8988T (cell line): ENCODE results near the gene BBOF1.
A peak's percentile ranks its signal among the peaks of the same experiment; 100 is the strongest.

ENCODE experiments used
- DNase-seq: peaks from one replicate; pipeline ENCODE4 v3.0.0; 2011

The BBOF1 gene

DNA sequence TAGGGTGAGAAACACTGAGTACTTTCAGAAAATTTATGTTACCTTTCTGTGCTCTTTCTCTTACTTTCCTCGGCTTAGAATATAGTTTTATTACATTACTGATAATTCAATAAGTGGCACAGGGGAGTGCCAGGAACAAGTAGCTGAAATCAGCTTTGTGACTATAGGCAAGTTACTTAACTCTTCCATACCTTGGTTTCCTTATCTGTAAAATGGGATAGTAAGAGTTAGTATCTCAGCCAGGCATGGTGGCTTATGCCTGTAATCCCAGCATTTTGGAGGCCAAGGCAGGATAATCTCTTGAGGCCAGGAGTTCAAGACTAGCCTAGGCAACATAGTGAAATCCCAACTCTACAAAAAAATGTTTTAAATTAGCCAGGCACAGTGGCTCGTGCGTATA, 15.4 kb downstream of the BBOF1 start:
- no peak for DNase-seq

- no peak for DNase-seq
Observed at GRCh38 chr14:74035556-74035955, 16.4 kb downstream of the BBOF1 start.

GRCh38 chr14:74038020-74038859, 19.1 kb downstream of the BBOF1 start:
- DNase-seq: no peak

GRCh38 chr14:74042296-74042695, 23.1 kb downstream of the BBOF1 start:
- DNase-seq: no peak

DNA sequence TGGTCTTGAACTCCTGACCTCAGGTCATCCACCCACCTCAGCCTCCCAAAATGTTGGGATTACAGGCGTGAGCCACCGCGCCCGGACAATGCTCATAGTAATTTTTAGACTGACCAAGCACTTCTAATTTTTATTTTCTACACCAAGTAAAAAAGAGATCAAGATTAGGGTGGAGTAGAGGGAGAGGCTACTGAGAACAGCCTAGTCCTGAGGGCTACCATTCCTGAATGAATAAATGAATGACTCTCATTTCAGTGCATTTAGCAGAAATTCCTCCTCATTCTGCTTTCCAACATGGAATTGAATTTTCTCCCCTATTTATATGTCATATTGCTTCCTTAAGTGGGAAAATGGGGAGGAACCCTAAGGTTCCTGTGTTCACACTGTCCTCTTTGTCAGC, 26.4 kb downstream of the BBOF1 start:
- no peak for DNase-seq

- no peak for DNase-seq
Observed at GRCh38 chr14:74048281-74048680, 29.1 kb downstream of the BBOF1 start.

- DNase-seq: no peak
Observed at GRCh38 chr14:74049876-74050495, 30.8 kb downstream of the BBOF1 start.

- no peak for DNase-seq
Observed at GRCh38 chr14:74062809-74063150, 43.6 kb downstream of the BBOF1 start.

DNA sequence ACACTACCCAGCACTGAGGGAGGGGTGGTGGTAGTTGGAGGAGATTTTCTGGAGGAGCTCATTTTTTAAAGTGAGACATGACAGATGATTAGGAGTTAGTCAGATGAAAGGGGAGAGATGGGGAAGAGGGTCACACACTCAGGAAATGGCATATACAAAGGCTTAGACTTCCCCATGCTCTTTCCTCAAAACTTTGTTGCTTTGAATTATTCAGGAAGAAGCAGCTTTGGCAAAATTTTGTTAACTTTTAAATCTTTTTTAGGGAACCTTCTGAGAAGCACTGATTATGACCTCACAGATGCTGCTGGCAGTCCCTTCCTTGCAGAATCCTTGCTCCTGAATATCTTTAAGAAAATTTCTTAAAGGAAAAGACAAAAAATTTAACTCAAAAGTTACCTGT, 45.3 kb downstream of the BBOF1 start:
- DNase-seq: no peak

DNA sequence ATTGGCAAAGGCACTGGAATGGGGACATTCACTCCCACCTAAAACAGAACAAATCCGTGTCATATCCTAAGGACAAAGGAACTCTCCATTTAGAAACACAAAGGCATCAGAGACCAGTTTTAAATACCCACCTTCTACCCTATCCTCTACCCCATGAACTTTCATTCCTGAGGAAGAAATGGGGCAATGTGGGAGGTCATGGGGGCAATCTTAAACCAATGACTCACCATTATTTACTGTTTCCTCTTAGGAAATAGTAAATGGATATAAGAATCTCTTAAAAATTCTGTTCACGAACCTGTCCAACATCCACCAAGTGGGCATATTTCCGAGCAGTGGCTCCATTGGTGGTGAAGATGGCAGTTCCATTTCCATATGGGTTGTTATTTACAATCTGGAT, 45.7 kb downstream of the BBOF1 start:
- DNase-seq: no peak

DNA sequence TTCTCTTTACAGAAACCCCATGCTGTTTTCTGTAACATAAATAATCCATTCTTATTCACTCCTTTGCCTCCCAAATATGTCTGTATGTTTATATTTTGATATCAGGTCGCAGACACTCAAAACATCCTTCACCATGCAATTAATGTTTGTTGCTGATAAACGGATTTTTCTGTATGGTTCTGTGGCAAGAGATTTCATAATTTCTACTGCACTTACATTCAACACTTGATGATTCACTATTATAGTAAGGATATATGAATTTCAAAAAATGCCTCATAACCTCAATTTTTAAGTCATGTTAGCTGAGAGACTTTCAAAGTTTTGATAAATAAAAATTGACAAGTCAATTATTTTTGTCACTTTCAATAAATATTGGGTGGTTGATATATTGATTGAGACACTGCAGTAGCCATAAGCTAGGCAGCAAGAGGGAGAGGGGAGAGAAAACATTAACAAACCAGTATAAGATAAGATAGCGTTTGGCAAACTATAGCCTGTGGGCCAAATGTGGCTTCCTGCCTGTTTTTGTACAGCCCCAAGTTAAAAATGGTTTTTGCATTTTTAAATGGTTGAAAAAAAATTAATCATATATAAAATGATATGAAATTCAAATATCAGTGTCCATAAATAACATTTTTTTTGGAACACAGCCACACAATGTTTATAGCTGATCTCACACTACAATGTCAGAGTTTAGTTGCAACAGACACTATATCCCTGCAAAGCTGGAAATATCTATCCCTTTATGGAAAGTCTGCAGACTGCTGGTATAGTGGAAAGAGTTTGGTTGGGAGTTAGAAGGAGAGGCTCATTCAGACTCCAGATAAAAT, 46.8 kb downstream of the BBOF1 start:
- no peak for DNase-seq

DNA sequence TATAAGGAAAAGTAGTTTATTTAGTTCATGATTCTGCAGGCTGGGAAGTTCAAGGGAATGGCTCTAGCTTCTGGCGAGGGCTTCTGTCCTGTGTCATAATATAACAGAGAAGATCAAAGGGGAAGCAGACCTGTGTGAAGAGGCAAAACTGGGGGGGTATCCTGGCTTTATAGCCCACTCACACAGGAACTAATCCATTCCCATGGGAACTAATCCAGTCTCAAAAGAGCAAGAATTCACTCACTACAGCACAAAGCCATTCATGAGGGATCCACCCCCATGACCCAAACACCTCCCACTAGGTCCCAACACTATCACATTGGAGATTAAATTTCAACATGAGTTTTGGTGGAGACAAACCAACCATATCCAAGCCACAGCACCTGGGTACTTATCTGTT, 58.3 kb downstream of the BBOF1 start:
- no peak for DNase-seq

DNA sequence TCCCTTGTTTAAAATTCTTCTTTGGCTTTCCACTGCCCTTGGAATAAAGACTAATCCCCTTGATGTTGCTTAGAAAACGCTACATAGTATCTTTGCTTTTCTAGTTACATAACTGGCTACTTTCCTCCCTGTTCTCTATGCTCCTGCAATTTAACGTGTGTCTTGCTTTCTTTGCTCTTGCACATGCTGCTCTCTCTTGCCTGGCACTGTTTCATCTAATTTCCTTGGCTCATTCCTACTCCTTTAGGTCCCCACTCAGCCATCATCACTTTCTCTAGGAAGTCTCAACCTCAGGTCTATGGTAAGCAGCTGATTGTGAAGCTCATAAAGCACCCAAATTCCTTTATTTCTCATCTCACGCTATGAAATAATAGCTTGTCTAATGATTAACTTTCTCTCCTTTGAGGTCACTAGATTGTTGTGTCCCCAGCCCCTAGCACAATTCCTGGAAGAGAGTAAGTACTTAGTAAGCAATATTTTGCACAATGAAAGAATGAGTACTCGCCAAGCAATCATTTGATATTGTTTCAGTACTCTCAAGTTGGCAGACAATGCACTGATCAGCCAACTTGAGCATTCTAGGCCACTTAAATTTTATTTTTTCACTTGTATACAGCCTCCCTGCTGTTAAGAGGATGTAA, 61.8 kb downstream of the BBOF1 start:
- DNase-seq: no peak

DNA sequence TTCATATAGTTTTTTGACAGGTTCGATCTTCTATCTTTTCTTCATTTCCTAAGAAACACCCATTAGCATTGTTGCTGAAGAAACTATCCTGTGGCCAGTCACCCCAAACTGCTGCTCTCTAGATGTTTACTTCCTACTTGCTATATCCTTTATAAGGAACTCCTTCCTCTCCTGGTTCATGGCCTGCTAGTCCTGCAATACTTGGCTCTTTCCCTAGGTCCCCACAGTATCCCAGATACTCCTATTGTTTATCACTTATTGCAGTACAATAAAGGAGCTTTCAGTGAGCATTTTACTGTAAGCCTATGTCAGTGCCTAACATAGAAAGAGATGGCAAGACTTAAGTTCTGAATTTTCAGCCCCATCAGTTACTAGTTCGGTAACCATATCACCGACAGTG, 62.3 kb downstream of the BBOF1 start:
- DNase-seq: no peak

GRCh38 chr14:74083161-74083560, 64.0 kb downstream of the BBOF1 start:
- DNase-seq: no peak

DNA sequence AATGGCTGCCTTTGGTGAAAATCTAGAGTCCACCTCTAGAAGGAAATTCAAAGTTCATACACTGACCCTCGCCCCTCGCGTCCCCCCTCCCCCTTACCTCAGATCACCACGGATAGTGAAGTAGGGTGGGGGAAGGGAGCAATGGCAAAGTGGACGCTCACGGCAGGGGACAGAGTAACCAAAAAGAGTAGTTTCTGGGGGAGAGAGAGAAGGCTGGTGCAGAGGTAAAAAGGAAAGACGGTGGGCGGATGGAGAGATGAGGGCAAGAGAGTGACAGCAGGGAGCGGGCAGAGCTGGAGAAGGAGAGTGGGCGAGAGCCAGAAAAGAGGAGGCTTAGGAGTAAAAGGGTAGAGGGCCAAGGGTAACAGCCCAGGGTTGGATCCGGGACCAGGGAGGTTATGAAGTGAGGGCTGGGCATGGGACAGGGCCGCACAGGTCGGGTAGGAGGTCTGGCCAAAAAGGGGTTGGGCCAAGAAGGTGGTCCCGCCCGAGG, 64.7 kb downstream of the BBOF1 start:
- no peak for DNase-seq

DNA sequence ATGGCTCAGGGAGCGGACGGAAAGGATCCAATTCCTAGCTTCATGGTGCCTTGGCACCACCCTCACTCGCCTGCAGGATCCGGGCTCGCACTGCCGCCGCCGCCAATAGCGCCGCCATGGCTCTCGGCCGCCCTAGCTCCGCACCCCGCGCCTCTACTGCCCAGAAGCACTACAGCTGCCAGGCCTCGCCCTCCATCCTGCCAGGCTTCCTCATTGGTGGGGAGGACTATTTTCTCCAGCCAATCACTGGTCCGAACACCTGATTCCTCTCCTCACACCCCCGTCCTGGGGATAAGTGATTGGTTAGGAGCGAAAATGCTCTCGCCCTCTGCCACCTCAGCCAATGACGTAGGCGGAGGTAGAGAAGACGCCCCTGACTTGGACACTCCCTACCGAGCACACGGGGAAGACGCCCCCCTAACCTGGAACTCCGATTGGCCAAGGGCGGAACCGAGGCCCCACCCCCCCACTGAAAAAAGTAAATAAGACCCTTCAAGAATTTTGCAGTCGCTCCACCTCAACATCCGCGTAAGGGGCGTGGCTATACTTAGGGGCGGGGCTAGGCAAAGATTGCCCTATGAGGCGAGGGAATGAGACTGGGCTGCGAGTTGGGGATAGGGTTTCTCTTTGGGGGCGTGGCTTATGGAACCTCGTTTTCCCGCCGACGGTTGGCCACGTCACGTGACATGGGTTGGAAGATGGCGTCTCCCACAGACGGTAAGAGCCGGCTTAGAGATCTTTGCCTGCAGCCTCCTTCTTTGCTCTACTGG, 65.3 kb downstream of the BBOF1 start, which contains the start of the genes ALDH6A1 and LIN52:
Gene ALDH6A1 (minus strand): TSS at position 177 of the 770 bp plus-strand sequence. CDS start 59 bp downstream, at position 118.
Gene LIN52 (plus strand): TSS at position 680 of the 770 bp plus-strand sequence. CDS start 19 bp downstream, at position 699.
- peak; percentile 95 for DNase-seq

GRCh38 chr14:74085047-74085637, 66.0 kb downstream of the BBOF1 start:
- no peak for DNase-seq

GRCh38 chr14:74085828-74086227, 66.7 kb downstream of the BBOF1 start:
- no peak for DNase-seq

- DNase-seq: no peak
Observed at GRCh38 chr14:74089251-74090020, 70.3 kb downstream of the BBOF1 start.

GRCh38 chr14:74105381-74105780, 86.2 kb downstream of the BBOF1 start:
- DNase-seq: no peak
